Effector memory CD4-positive, alpha-beta T cell (primary cell): Measurements from ENCODE around the gene ADAMTS13.

Experiments
- DNase-seq, 3 donors: peaks; one replicate each; pipeline ENCODE4 v3.0.0-alpha.2; 2020
- H3K27ac ChIP-seq: 2 replicates; pipeline ENCODE4 v1.7.0; 2013; ENCODE audit warnings: mild to moderate bottlenecking, low read length, moderate library complexity; ENCODE audit not compliant: insufficient read depth, poor library complexity, severe bottlenecking
- H3K27me3 ChIP-seq: replicated peaks from 2 replicates; pipeline ENCODE4 v1.7.0; 2013; ENCODE audit warnings: mild to moderate bottlenecking, low read length; ENCODE audit not compliant: insufficient read depth, control insufficient read depth, poor library complexity, severe bottlenecking
- H3K36me3 ChIP-seq: 2 replicates; pipeline ENCODE4 v1.7.0; 2013; ENCODE audit warnings: mild to moderate bottlenecking, low read length, moderate library complexity; ENCODE audit not compliant: control insufficient read depth, insufficient read depth
- H3K4me1 ChIP-seq: 2 replicates; pipeline ENCODE4 v1.7.0; 2013; ENCODE audit warnings: low read length, mild to moderate bottlenecking; ENCODE audit not compliant: control insufficient read depth, insufficient read depth, poor library complexity, severe bottlenecking
- H3K4me3 ChIP-seq: 2 replicates; pipeline ENCODE4 v1.7.0; 2013; ENCODE audit warnings: low read length, low read depth, mild to moderate bottlenecking; ENCODE audit not compliant: insufficient read depth, poor library complexity, severe bottlenecking
- H3K9me3 ChIP-seq: 2 replicates; pipeline ENCODE4 v1.7.0; 2013; ENCODE audit warnings: mild to moderate bottlenecking, low read length, moderate library complexity; ENCODE audit not compliant: control insufficient read depth

The ADAMTS13 gene

GRCh38 chr9:133436681-133437080, 14.5 kb downstream of the ADAMTS13 start:
- Histone ChIP-seq H3K36me3 (no peaks in the 10 kb centered on the region), H3K4me3 (no peak overlapping the region), H3K27ac (no peak overlapping the region), H3K27me3 (no peaks in the 10 kb centered on the region), H3K9me3 (no peaks in the 10 kb centered on the region), H3K4me1 (no peaks in the 10 kb centered on the region)
- no peak for DNase-seq

GRCh38 chr9:133437753-133438531, 15.8 kb downstream of the ADAMTS13 start:
- DNase-seq: no peak
- Histone ChIP-seq H3K9me3 (no peaks in the 10 kb centered on the region), H3K36me3 (no peaks in the 10 kb centered on the region), H3K27ac (no peak overlapping the region), H3K4me3 (no peak overlapping the region), H3K27me3 (no peaks in the 10 kb centered on the region), H3K4me1 (no peaks in the 10 kb centered on the region)

- no peaks in the 10 kb centered on the region for H3K9me3 ChIP-seq
- no peak overlapping the region for H3K4me3 ChIP-seq
- no peaks in the 10 kb centered on the region for H3K36me3 ChIP-seq
- H3K27ac ChIP-seq: no peak overlapping the region
- DNase-seq: no peak
- H3K4me1 ChIP-seq: no peaks in the 10 kb centered on the region
- H3K27me3 ChIP-seq: no peaks in the 10 kb centered on the region
Measured at GRCh38 chr9:133439337-133439736, 17.2 kb downstream of the ADAMTS13 start.

GRCh38 chr9:133440874-133441273, 18.7 kb downstream of the ADAMTS13 start:
- no peaks in the 10 kb centered on the region for H3K9me3 ChIP-seq
- no peaks in the 10 kb centered on the region for H3K4me1 ChIP-seq
- no peaks in the 10 kb centered on the region for H3K27me3 ChIP-seq
- no peak overlapping the region for H3K4me3 ChIP-seq
- no peaks in the 10 kb centered on the region for H3K36me3 ChIP-seq
- no peak for DNase-seq
- H3K27ac ChIP-seq: no peak overlapping the region

GRCh38 chr9:133441571-133441970, 19.4 kb downstream of the ADAMTS13 start:
- no peaks in the 10 kb centered on the region for H3K27me3 ChIP-seq
- H3K9me3 ChIP-seq: no peaks in the 10 kb centered on the region
- H3K4me3 ChIP-seq: no peak overlapping the region
- H3K4me1 ChIP-seq: no peaks in the 10 kb centered on the region
- no peak overlapping the region for H3K27ac ChIP-seq
- H3K36me3 ChIP-seq: no peaks in the 10 kb centered on the region
- no peak for DNase-seq

GRCh38 chr9:133443248-133443647, 21.1 kb downstream of the ADAMTS13 start:
- Histone ChIP-seq H3K4me3 (no peak overlapping the region), H3K4me1 (no peaks in the 10 kb centered on the region), H3K36me3 (no peaks in the 10 kb centered on the region), H3K27me3 (no peaks in the 10 kb centered on the region), H3K9me3 (no peaks in the 10 kb centered on the region), H3K27ac (no peak overlapping the region)
- no peak for DNase-seq

- Histone ChIP-seq H3K36me3 (no peaks in the 10 kb centered on the region), H3K4me1 (no peaks in the 10 kb centered on the region), H3K9me3 (no peaks in the 10 kb centered on the region), H3K27me3 (no peaks in the 10 kb centered on the region), H3K27ac (no peak overlapping the region), H3K4me3 (no peak overlapping the region)
- DNase-seq: no peak
Measured at GRCh38 chr9:133443982-133444381, 21.8 kb downstream of the ADAMTS13 start.

GRCh38 chr9:133445293-133445969, 23.3 kb downstream of the ADAMTS13 start:
- Histone ChIP-seq H3K9me3 (no peaks in the 10 kb centered on the region), H3K27ac (no peak overlapping the region), H3K36me3 (no peaks in the 10 kb centered on the region), H3K4me1 (no peaks in the 10 kb centered on the region), H3K4me3 (no peak overlapping the region), H3K27me3 (no peaks in the 10 kb centered on the region)
- DNase-seq: no peak

GRCh38 chr9:133448487-133448972, 26.4 kb downstream of the ADAMTS13 start:
- H3K27ac ChIP-seq: no peak overlapping the region
- H3K4me1 ChIP-seq: no peaks in the 10 kb centered on the region
- H3K27me3 ChIP-seq: no peaks in the 10 kb centered on the region
- H3K4me3 ChIP-seq: no peak overlapping the region
- H3K36me3 ChIP-seq: no peaks in the 10 kb centered on the region
- no peak for DNase-seq
- no peaks in the 10 kb centered on the region for H3K9me3 ChIP-seq

- Histone ChIP-seq H3K27me3 (no peaks in the 10 kb centered on the region), H3K9me3 (no peaks in the 10 kb centered on the region), H3K4me1 (no peaks in the 10 kb centered on the region), H3K27ac (no peak overlapping the region), H3K4me3 (no peak overlapping the region), H3K36me3 (no peaks in the 10 kb centered on the region)
- no peak for DNase-seq
Measured at GRCh38 chr9:133449760-133450159, 27.6 kb downstream of the ADAMTS13 start.
